ENCODE measurements around the gene KDELR1. TPM values are rescaled to one million over a fixed set of nuclear protein-coding genes. Genes with fewer than 3 reads are reported as not detected.

Gene KDELR1
- total and polyA plus RNA-seq, 9 of the 15 experiments (the other 6 are each of a cell fraction or from before 2014, with no cell fraction given), result 6.1 to 165 (median 58.5) TPM

DNA sequence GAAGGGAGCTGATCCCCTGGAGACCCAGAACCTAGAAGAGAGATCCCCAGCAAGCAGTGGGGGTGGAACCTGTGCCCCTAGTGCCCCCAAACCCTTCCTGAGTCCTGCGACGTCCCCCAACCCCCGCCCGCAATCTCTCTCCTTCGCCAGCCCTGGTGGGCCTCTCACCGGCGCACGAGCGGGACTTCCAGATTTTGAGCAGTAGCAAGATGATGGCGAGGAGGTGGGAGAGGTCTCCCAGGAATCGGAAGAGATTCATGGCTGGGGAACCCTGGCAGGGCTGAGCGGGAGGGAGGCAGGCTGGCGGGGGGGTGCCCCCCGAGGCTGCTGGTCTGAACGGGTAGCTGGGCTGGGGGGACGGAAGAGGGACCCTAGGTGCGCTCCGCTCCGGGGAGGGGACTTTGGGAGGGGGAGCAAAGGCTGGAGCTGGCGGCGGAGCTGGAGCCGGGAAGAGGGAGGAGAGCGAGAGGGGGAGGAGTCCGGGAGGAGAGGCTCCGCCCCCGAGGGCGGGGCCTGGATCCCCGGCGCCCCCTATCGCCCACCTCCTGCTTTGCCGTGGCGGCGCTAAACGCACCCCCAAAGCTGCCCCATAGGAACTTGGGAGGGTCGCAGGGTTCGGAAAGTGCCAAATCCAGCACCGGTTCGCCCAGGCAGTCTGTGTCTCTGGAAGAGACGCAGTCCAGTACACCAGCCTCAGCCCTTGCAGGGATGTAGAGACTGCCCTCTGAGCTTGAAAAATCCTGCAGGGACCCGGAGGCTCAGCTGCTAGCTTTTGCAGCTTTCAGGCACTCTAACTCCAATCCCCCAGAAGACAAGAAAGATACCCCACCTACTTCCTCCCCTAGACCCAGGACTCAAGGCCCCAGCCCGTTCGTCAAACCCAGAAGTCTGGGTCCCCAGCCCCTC is at the start of gene KDELR1 (continued):
- TF ChIP-seq, protein P1, sequence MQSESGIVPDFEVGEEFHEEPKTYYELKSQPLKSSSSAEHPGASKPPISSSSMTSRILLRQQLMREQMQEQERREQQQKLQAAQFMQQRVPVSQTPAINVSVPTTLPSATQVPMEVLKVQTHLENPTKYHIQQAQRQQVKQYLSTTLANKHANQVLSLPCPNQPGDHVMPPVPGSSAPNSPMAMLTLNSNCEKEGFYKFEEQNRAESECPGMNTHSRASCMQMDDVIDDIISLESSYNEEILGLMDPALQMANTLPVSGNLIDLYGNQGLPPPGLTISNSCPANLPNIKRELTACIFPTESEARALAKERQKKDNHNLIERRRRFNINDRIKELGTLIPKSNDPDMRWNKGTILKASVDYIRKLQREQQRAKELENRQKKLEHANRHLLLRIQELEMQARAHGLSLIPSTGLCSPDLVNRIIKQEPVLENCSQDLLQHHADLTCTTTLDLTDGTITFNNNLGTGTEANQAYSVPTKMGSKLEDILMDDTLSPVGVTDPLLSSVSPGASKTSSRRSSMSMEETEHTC (IDR thresholded peaks at IDR 0.05), result no peak
- no peak for TF ChIP-seq POLR3A (IDR thresholded peaks at IDR 0.05; ENCODE audit: borderline replicate concordance, extremely low read depth, insufficient read depth, insufficient read length)
- TF ChIP-seq TRIM28 (IDR thresholded peaks at IDR 0.05), result no peak
- no peak for TF ChIP-seq PRPF4 (IDR thresholded peaks at IDR 0.05; ENCODE audit: insufficient read depth, low read depth, low read length, poor library complexity, severe bottlenecking)
- TF ChIP-seq, protein P2, sequence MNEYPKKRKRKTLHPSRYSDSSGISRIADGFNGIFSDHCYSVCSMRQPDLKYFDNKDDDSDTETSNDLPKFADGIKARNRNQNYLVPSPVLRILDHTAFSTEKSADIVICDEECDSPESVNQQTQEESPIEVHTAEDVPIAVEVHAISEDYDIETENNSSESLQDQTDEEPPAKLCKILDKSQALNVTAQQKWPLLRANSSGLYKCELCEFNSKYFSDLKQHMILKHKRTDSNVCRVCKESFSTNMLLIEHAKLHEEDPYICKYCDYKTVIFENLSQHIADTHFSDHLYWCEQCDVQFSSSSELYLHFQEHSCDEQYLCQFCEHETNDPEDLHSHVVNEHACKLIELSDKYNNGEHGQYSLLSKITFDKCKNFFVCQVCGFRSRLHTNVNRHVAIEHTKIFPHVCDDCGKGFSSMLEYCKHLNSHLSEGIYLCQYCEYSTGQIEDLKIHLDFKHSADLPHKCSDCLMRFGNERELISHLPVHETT (CRISPR knock-in tag; conservative IDR thresholded peaks at IDR 0.05 in 1 of 2, IDR thresholded peaks at IDR 0.05 in 1 of 2), result no peak
- TF ChIP-seq, protein P3, sequence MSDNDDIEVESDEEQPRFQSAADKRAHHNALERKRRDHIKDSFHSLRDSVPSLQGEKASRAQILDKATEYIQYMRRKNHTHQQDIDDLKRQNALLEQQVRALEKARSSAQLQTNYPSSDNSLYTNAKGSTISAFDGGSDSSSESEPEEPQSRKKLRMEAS (CRISPR knock-in tag; IDR thresholded peaks at IDR 0.05), result no peak; the same call in 1 of the 2 replicates
- TF ChIP-seq, protein P4, sequence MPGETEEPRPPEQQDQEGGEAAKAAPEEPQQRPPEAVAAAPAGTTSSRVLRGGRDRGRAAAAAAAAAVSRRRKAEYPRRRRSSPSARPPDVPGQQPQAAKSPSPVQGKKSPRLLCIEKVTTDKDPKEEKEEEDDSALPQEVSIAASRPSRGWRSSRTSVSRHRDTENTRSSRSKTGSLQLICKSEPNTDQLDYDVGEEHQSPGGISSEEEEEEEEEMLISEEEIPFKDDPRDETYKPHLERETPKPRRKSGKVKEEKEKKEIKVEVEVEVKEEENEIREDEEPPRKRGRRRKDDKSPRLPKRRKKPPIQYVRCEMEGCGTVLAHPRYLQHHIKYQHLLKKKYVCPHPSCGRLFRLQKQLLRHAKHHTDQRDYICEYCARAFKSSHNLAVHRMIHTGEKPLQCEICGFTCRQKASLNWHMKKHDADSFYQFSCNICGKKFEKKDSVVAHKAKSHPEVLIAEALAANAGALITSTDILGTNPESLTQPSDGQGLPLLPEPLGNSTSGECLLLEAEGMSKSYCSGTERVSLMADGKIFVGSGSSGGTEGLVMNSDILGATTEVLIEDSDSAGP (CRISPR knock-in tag; IDR thresholded peaks at IDR 0.05), result no peak
- TF ChIP-seq SMAD2 (IDR thresholded peaks at IDR 0.05; ENCODE audit: low read depth, low read length), result no peak
- TF ChIP-seq, protein P5, sequence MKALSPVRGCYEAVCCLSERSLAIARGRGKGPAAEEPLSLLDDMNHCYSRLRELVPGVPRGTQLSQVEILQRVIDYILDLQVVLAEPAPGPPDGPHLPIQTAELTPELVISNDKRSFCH (CRISPR knock-in tag; IDR thresholded peaks at IDR 0.05), result no peak
- TF ChIP-seq, protein P5 (tag; IDR thresholded peaks at IDR 0.05), result no peak
- TF ChIP-seq ZNF764 (CRISPR knock-in tag; IDR thresholded peaks at IDR 0.05; ENCODE audit: low read depth), result no peak
- TF ChIP-seq NR2F6 (CRISPR knock-in tag; IDR thresholded peaks at IDR 0.05), result no peak
- peak; percentile 4 for TF ChIP-seq HNRNPLL (IDR thresholded peaks at IDR 0.05; ENCODE audit: low read depth, low read length, poor library complexity, severe bottlenecking)
- no peak for TF ChIP-seq CBX2 (IDR thresholded peaks at IDR 0.05; ENCODE audit: insufficient read depth, low read length, poor library complexity, severe bottlenecking)
- no peak for TF ChIP-seq SAFB2 (IDR thresholded peaks at IDR 0.05; ENCODE audit: borderline replicate concordance, low read depth, low read length, severe bottlenecking)
- no peak for TF ChIP-seq TCF7 (IDR thresholded peaks at IDR 0.05; ENCODE audit: borderline replicate concordance)
- no peak for TF ChIP-seq ZBTB8A (IDR thresholded peaks at IDR 0.05; ENCODE audit: partially characterized antibody)
- no peak for TF ChIP-seq BDP1 (IDR thresholded peaks at IDR 0.05; ENCODE audit: insufficient read depth, insufficient read length)
- TF ChIP-seq SETDB1 (IDR thresholded peaks at IDR 0.05; ENCODE audit: low read length), result no peak
- TF ChIP-seq, protein P6, sequence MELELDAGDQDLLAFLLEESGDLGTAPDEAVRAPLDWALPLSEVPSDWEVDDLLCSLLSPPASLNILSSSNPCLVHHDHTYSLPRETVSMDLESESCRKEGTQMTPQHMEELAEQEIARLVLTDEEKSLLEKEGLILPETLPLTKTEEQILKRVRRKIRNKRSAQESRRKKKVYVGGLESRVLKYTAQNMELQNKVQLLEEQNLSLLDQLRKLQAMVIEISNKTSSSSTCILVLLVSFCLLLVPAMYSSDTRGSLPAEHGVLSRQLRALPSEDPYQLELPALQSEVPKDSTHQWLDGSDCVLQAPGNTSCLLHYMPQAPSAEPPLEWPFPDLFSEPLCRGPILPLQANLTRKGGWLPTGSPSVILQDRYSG (tag; conservative IDR thresholded peaks at IDR 0.05; ENCODE audit: low read depth), result no peak

All from K562 (cell line).